Activated CD8-positive, alpha-beta memory T cell treated with anti-CD3 and anti-CD28 coated beads, Interleukin-2, amount 50 U/mL, for 1 hour (primary cell): ENCODE data around the gene RAB5B.

ENCODE experiments used
- DNase-seq: peaks from one replicate; pipeline ENCODE4 v3.0.0-alpha.2; 2020; ENCODE audit errors: extremely low read depth

Gene RAB5B

GRCh38 chr12:55973599-55974307 lies at the start of gene RAB5B:
TSS of gene RAB5B (plus strand) at chr12:55974078. CDS start at chr12:55986961, 12,883 bp downstream.
- peak; percentile 99 for DNase-seq

GRCh38 chr12:55925371-55925770 lies 48.5 kb upstream of the RAB5B start:
- no peak for DNase-seq

GRCh38 chr12:55925870-55926737 lies 47.8 kb upstream of the RAB5B start:
- no peak for DNase-seq

- DNase-seq = peak; percentile 63
These were observed 46.9 kb upstream of the RAB5B start for GRCh38 chr12:55926738-55927587.

- no peak for DNase-seq
These were observed 46.0 kb upstream of the RAB5B start, which contains the start of gene PYM1 for GRCh38 chr12:55927588-55928502. TSS of gene PYM1 (minus strand) at chr12:55927894. CDS start at chr12:55927761, 133 bp downstream.

GRCh38 chr12:55929306-55929791 lies 44.5 kb upstream of the RAB5B start:
- DNase-seq = peak; percentile 67

- DNase-seq = no peak
These were observed 43.0 kb upstream of the RAB5B start, which contains the start of gene DGKA for GRCh38 chr12:55930771-55931316. TSS of gene DGKA (plus strand) at chr12:55931162. CDS start at chr12:55936504, 5,342 bp downstream.

- no peak for DNase-seq
These were observed 42.5 kb upstream of the RAB5B start for GRCh38 chr12:55931317-55931779.

GRCh38 chr12:55931780-55932550 lies 41.9 kb upstream of the RAB5B start:
- DNase-seq = no peak

- DNase-seq = no peak
These were observed 41.3 kb upstream of the RAB5B start for GRCh38 chr12:55932551-55932910.

GRCh38 chr12:55933169-55933798 lies 40.6 kb upstream of the RAB5B start:
- DNase-seq = no peak

GRCh38 chr12:55933799-55934742 lies 39.8 kb upstream of the RAB5B start:
- DNase-seq = no peak

GRCh38 chr12:55934773-55935172 lies 39.1 kb upstream of the RAB5B start:
- DNase-seq = no peak

- no peak for DNase-seq
These were observed 38.1 kb upstream of the RAB5B start for GRCh38 chr12:55935738-55936151.

- DNase-seq = no peak
These were observed 35.9 kb upstream of the RAB5B start for GRCh38 chr12:55937981-55938380.

- no peak for DNase-seq
These were observed 34.9 kb upstream of the RAB5B start for GRCh38 chr12:55938826-55939501.

GRCh38 chr12:55940065-55940732 lies 33.7 kb upstream of the RAB5B start:
- peak; percentile 64 for DNase-seq
